ENCODE measurements around the gene PSMB5. TPM values are rescaled to one million over a fixed set of nuclear protein-coding genes. Genes with fewer than 3 reads are reported as not detected.

The PSMB5 gene
- total and polyA plus RNA-seq, 2 donors, result 71.0 to 93.4 TPM

- Histone ChIP-seq H3K36me3 (ENCODE audit: control insufficient read depth in 2 of 2, insufficient read depth in 2 of 2, low read length in 1 of 2) (peaks cover 58 to 72% of the 10 kb centered on the region in 2 donors), H3K4me1 (ENCODE audit: control insufficient read depth in 2 of 2, insufficient read depth in 2 of 2, low read length in 2 of 2) (peaks cover 13 to 32% of the 10 kb centered on the region in 2 donors)
- WGBS, result 81% methylated on average over 5 of the region's 5 CpGs
These were observed 37.3 kb upstream of the PSMB5 start for GRCh38 chr14:23071921-23072539.

GRCh38 chr14:23071244-23071920 is 36.7 kb upstream of the PSMB5 start:
- DNase-seq (ENCODE audit: low read depth in 6 of 9, low spot score in 9 of 9), result peak in 8 of 9 donors; percentile 59 to 89 (median 70)
- Histone ChIP-seq H3K4me1 (ENCODE audit: control insufficient read depth in 2 of 2, insufficient read depth in 2 of 2, low read length in 2 of 2) (peaks cover 13 to 32% of the 10 kb centered on the region in 2 donors), H3K27ac (ENCODE audit: low read depth in 1 of 2, low read length in 1 of 2) (peak overlapping the region; percentile 62 to 71), H3K27me3 (ENCODE audit: control insufficient read depth in 2 of 2, insufficient read depth in 1 of 2, low read length in 1 of 2) (no peaks in the 10 kb centered on the region), H3K4me3 (ENCODE audit: low read length in 2 of 2) (peak overlapping the region; percentile 67 to 82), H3K36me3 (ENCODE audit: control insufficient read depth in 2 of 2, insufficient read depth in 2 of 2, low read length in 1 of 2) (peaks cover 58 to 72% of the 10 kb centered on the region in 2 donors), H3K9me3 (ENCODE audit: control insufficient read depth in 2 of 2, insufficient read depth in 1 of 2, low read length in 1 of 2) (no peaks in the 10 kb centered on the region)
- 4% methylated on average over 14 of the region's 14 CpGs for WGBS

More at GRCh38 chr14:23071921-23072539, 37.3 kb upstream of the PSMB5 start:
- no peak for DNase-seq (ENCODE audit: low read depth in 6 of 9, low spot score in 9 of 9)
- peak overlapping the region in 1 of 2 donors; percentile 67 for H3K4me3 ChIP-seq (ENCODE audit: low read length in 2 of 2)
- H3K9me3 ChIP-seq (ENCODE audit: control insufficient read depth in 2 of 2, insufficient read depth in 1 of 2, low read length in 1 of 2), result no peaks in the 10 kb centered on the region
- no peaks in the 10 kb centered on the region for H3K27me3 ChIP-seq (ENCODE audit: control insufficient read depth in 2 of 2, insufficient read depth in 1 of 2, low read length in 1 of 2)
- H3K27ac ChIP-seq (ENCODE audit: low read depth in 1 of 2, low read length in 1 of 2), result peak overlapping the region in 1 of 2 donors; percentile 71

GRCh38 chr14:23070262-23071129 is 35.8 kb upstream of the PSMB5 start:
- H3K27me3 ChIP-seq (ENCODE audit: control insufficient read depth in 2 of 2, insufficient read depth in 1 of 2, low read length in 1 of 2), result no peaks in the 10 kb centered on the region
- peaks cover 13 to 32% of the 10 kb centered on the region in 2 donors for H3K4me1 ChIP-seq (ENCODE audit: control insufficient read depth in 2 of 2, insufficient read depth in 2 of 2, low read length in 2 of 2)
- H3K9me3 ChIP-seq (ENCODE audit: control insufficient read depth in 2 of 2, insufficient read depth in 1 of 2, low read length in 1 of 2), result no peaks in the 10 kb centered on the region
- H3K4me3 ChIP-seq (ENCODE audit: low read length in 2 of 2), result peak overlapping the region; percentile 67 to 82
- 28% methylated on average over 10 of the region's 10 CpGs for WGBS
- peak overlapping the region in 1 of 2 donors; percentile 71 for H3K27ac ChIP-seq (ENCODE audit: low read depth in 1 of 2, low read length in 1 of 2)
- DNase-seq (ENCODE audit: low read depth in 6 of 9, low spot score in 9 of 9), result no peak
- H3K36me3 ChIP-seq (ENCODE audit: control insufficient read depth in 2 of 2, insufficient read depth in 2 of 2, low read length in 1 of 2), result peaks cover 59 to 72% of the 10 kb centered on the region in 2 donors

- peaks cover 57 to 72% of the 10 kb centered on the region in 2 donors for H3K36me3 ChIP-seq (ENCODE audit: control insufficient read depth in 2 of 2, insufficient read depth in 2 of 2, low read length in 1 of 2)
- H3K4me1 ChIP-seq (ENCODE audit: control insufficient read depth in 2 of 2, insufficient read depth in 2 of 2, low read length in 2 of 2), result peaks cover 13 to 32% of the 10 kb centered on the region in 2 donors
- peak overlapping the region in 1 of 2 donors; percentile 52 for H3K27ac ChIP-seq (ENCODE audit: low read depth in 1 of 2, low read length in 1 of 2)
- H3K9me3 ChIP-seq (ENCODE audit: control insufficient read depth in 2 of 2, insufficient read depth in 1 of 2, low read length in 1 of 2), result no peaks in the 10 kb centered on the region
- no peak overlapping the region for H3K4me3 ChIP-seq (ENCODE audit: low read length in 2 of 2)
- WGBS, result 97% methylated on average over 4 of the region's 4 CpGs
- H3K27me3 ChIP-seq (ENCODE audit: control insufficient read depth in 2 of 2, insufficient read depth in 1 of 2, low read length in 1 of 2), result no peaks in the 10 kb centered on the region
- DNase-seq (ENCODE audit: low read depth in 6 of 9, low spot score in 9 of 9), result no peak
These were observed 34.7 kb upstream of the PSMB5 start for GRCh38 chr14:23069413-23069806.

GRCh38 chr14:23068789-23069412 is 34.2 kb upstream of the PSMB5 start:
- H3K4me3 ChIP-seq (ENCODE audit: low read length in 2 of 2), result no peak overlapping the region
- H3K27ac ChIP-seq (ENCODE audit: low read depth in 1 of 2, low read length in 1 of 2), result peak overlapping the region in 1 of 2 donors; percentile 52
- peak; percentile 55 to 91 (median 81) for DNase-seq (ENCODE audit: low read depth in 6 of 9, low spot score in 9 of 9)
- no peaks in the 10 kb centered on the region for H3K27me3 ChIP-seq (ENCODE audit: control insufficient read depth in 2 of 2, insufficient read depth in 1 of 2, low read length in 1 of 2)
- H3K9me3 ChIP-seq (ENCODE audit: control insufficient read depth in 2 of 2, insufficient read depth in 1 of 2, low read length in 1 of 2), result no peaks in the 10 kb centered on the region
- peaks cover 58 to 76% of the 10 kb centered on the region in 2 donors for H3K36me3 ChIP-seq (ENCODE audit: control insufficient read depth in 2 of 2, insufficient read depth in 2 of 2, low read length in 1 of 2)
- peaks cover 13 to 32% of the 10 kb centered on the region in 2 donors for H3K4me1 ChIP-seq (ENCODE audit: control insufficient read depth in 2 of 2, insufficient read depth in 2 of 2, low read length in 2 of 2)
- WGBS, result 45% methylated on average over 8 of the region's 8 CpGs

GRCh38 chr14:23067847-23068788 is 33.4 kb upstream of the PSMB5 start:
- no peaks in the 10 kb centered on the region for H3K9me3 ChIP-seq (ENCODE audit: control insufficient read depth in 2 of 2, insufficient read depth in 1 of 2, low read length in 1 of 2)
- DNase-seq (ENCODE audit: low read depth in 6 of 9, low spot score in 9 of 9), result no peak
- WGBS, result 94% methylated on average over 14 of the region's 14 CpGs
- H3K4me1 ChIP-seq (ENCODE audit: control insufficient read depth in 2 of 2, insufficient read depth in 2 of 2, low read length in 2 of 2), result peaks cover 13 to 32% of the 10 kb centered on the region in 2 donors
- peaks cover 62 to 78% of the 10 kb centered on the region in 2 donors for H3K36me3 ChIP-seq (ENCODE audit: control insufficient read depth in 2 of 2, insufficient read depth in 2 of 2, low read length in 1 of 2)
- no peaks in the 10 kb centered on the region for H3K27me3 ChIP-seq (ENCODE audit: control insufficient read depth in 2 of 2, insufficient read depth in 1 of 2, low read length in 1 of 2)
- no peak overlapping the region for H3K27ac ChIP-seq (ENCODE audit: low read depth in 1 of 2, low read length in 1 of 2)
- no peak overlapping the region for H3K4me3 ChIP-seq (ENCODE audit: low read length in 2 of 2)

DNA sequence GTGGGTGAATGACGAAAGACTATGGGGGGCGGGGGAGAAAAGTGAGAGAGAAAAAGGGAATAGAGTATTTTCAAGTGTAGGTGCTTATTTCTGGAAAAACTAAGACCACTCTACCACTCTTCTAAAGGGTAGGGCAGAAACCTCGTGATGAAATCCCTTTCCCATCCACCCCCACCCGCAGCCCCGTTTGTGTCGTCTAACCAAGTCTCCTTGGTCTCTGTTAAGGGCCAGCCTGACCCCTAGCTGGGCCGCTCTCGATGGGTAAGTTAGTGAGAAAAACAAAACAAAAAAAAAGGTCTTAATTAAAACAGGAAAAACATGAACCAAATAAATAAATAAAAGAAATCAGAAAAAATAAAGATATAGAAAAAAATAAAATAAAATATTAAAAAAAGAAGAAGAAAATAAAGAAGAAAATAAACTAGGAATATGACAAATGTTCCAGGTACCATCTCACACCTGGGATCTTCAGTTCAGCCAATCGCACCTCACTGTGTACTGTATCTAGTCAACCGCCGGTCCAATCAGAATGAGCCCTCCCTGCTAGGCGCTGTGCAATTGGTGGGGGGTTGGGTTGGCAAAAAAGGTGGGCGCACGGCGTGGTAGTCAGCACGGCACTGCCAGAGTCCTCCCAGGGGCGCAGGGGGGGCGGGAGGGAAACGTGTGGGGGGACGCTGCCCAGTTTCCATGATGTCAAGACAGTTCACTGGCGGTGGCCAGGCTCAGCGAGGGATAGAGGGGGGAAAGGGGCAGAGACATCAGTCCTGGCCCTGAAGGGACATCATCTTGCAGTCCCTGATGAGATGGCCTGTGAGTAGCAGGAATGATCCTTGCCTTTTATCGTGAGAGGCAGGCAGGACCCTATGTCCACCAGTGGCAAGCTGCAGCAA is 32.4 kb upstream of the PSMB5 start:
- peaks cover 13 to 30% of the 10 kb centered on the region in 2 donors for H3K4me1 ChIP-seq (ENCODE audit: control insufficient read depth in 2 of 2, insufficient read depth in 2 of 2, low read length in 2 of 2)
- 97% methylated on average over 23 of the region's 23 CpGs for WGBS
- DNase-seq (ENCODE audit: low read depth in 6 of 9, low spot score in 9 of 9), result no peak
- H3K27me3 ChIP-seq (ENCODE audit: control insufficient read depth in 2 of 2, insufficient read depth in 1 of 2, low read length in 1 of 2), result no peaks in the 10 kb centered on the region
- H3K27ac ChIP-seq (ENCODE audit: low read depth in 1 of 2, low read length in 1 of 2), result no peak overlapping the region
- H3K36me3 ChIP-seq (ENCODE audit: control insufficient read depth in 2 of 2, insufficient read depth in 2 of 2, low read length in 1 of 2), result peaks cover 65 to 78% of the 10 kb centered on the region in 2 donors
- no peak overlapping the region for H3K4me3 ChIP-seq (ENCODE audit: low read length in 2 of 2)
- no peaks in the 10 kb centered on the region for H3K9me3 ChIP-seq (ENCODE audit: control insufficient read depth in 2 of 2, insufficient read depth in 1 of 2, low read length in 1 of 2)

Data from thymus (tissue), 11 donors.